Heart left ventricle (tissue), 16 donors: ENCODE measurements around the gene LDLRAD1. TPM values are rescaled to one million over a fixed set of nuclear protein-coding genes. Genes with fewer than 3 reads are reported as not detected.
"Not testable (repeated sequence)": the region's sequence is repeated elsewhere in the genome, so short reads cannot be mapped to it uniquely, and the experiment has no call there.

Experiments
- ATAC-seq, 4 donors: fragments of 200-7000 bp; cut with Tn5 transposase; one replicate each; pipeline ENCODE4 v1.9.1; 2020 to 2022; ENCODE audit warnings: moderate library complexity in 4 of 4, mild to moderate bottlenecking in 3 of 4, moderate number of reproducible peaks in 1 of 4
- DNase-seq, 5 donors: peaks; one replicate each; pipeline ENCODE4 v3.0.0-alpha.2; 2020
- H3K27ac ChIP-seq, 12 donors: fragments of 200-600 bp; sonication (generic) in 4 of 12; one replicate each; pipeline versions ENCODE4 v1.5.0 to v1.8.0; 2016 to 2022; ENCODE audit warnings: mild to moderate bottlenecking in 2 of 12
- H3K27me3 ChIP-seq, 9 donors: fragments of 200-600 bp; sonication (generic) in 2 of 9; one replicate each; pipeline versions ENCODE4 v1.5.1 to v1.8.0; 2016 to 2022; ENCODE audit warnings: mild to moderate bottlenecking in 3 of 9
- H3K36me3 ChIP-seq, 9 donors: fragments of 200-600 bp; sonication (generic) in 2 of 9; one replicate each; pipeline versions ENCODE4 v1.5.0 to v1.8.0; 2018 to 2022; ENCODE audit warnings: mild to moderate bottlenecking in 2 of 9
- H3K4me1 ChIP-seq, 12 donors: fragments of 200-600 bp; sonication (generic) in 4 of 12; one replicate each; pipeline versions ENCODE4 v1.5.0 to v1.8.0; 2016 to 2022; ENCODE audit warnings: mild to moderate bottlenecking in 3 of 12
- H3K4me3 ChIP-seq, 12 donors: fragments of 200-600 bp; sonication (generic) in 4 of 12; one replicate each; pipeline versions ENCODE4 v1.5.0 to v1.8.0; 2017 to 2022; ENCODE audit warnings: mild to moderate bottlenecking in 9 of 12, moderate library complexity in 4 of 12
- H3K9me3 ChIP-seq, 12 donors: fragments of 200-600 bp; sonication (generic) in 4 of 12; one replicate each; pipeline versions ENCODE4 v1.5.0 to v1.8.0; 2016 to 2022; ENCODE audit warnings: mild to moderate bottlenecking in 1 of 12
- POLR2A ChIP-seq, 2 donors: fragments of 450-650 bp; IDR thresholded peaks; one replicate each; pipeline ENCODE4 v1.6.1; 2017; ENCODE audit warnings: antibody characterized with exemption in 2 of 2, mild to moderate bottlenecking in 2 of 2, moderate library complexity in 2 of 2
- WGBS, 4 donors: extraction: QIAGEN DNeasy Blood & Tissue Kit in 2 of 4; methylation state at CpG; one replicate each; pipeline versions ENCODE4 v1.1.5 to v1.1.7; 2013 to 2018; 5-methylcytosine and 5-hydroxymethylcytosine counted together
- intact Hi-C, 10 donors: fragments of 100-400 bp; cut with DNase I; formaldehyde crosslinking; loops; one replicate each; pipeline versions ENCODE4 v1.11.1 to v1.14.2; 2022
- polyA plus RNA-seq, 2 donors: library from polyadenylated mRNA; stranded (reverse); fragments of 200-250 nt; gene quantifications; one replicate each; pipeline ENCODE4 v1.2.3, GENCODE V29; 2013
- total RNA-seq, 9 donors: library from RNA; depleted of rRNA in 2 of 9; stranded (reverse); fragments of >200 nt in 2 of 9; fragmentation: NEBNext Ultra II Directional in 3 of 9; extraction: Animal tissue kit (Norgen Biotek cat#: 25700) in 3 of 9; gene quantifications; one replicate each; pipeline versions ENCODE4 v1.1.0 to v1.2.4, GENCODE V29; 2016 to 2023
- TF ChIP-seq, protein P1 (sequence below), 12 donors: fragments of 200-600 bp; sonication (generic) in 4 of 12; IDR thresholded peaks; one replicate each; pipeline versions ENCODE4 v1.5.0 to v1.8.0; 2018 to 2022; ENCODE audit warnings: antibody characterized with exemption in 12 of 12, mild to moderate bottlenecking in 5 of 12
- donor health status: ischemic (EF 13 %, LVEDD 7.1; RV severe dilation, severe dysfunction).
- donor health status: healthy with polysubstance abuse.
- donor health status: DM: no; HTN: yes; CAD: no.
- donor health status: DM: no; HTN: no; CAD: no.
- donor health status: ischemic (EF 25% LVEDD 6.9; RV normal size, moderate dysfunction).
- donor health status: ischemic (EF 25% LVEDD 5.7; RV mildly dilated, moderate dysfunction).
- donor health status: healthy.
- donor health status: DM: yes; HTN: yes; CAD: no.
- donor health status: ischemic (EF 35%, LVEDD 5.7; RV mildly dilated, moderate dysfunction).
- donor health status: nonischemic (EF 11% LVEDD 7.7; RV severe dilation, severe dysfunction).
- donor health status: DM: yes; HTN: yes; CAD: no.
- donor health status: PGD.
- donor health status: ischemic (EF 29% LVEDD 5.4; RV normal size, mild dysfunction).
- donor health status: nonischemic (EF 23%, LVEDD 6.1; RV moderate dilation, normal function).

LDLRAD1 gene
- total and polyA plus RNA-seq, 11 donors = not detected

DNA sequence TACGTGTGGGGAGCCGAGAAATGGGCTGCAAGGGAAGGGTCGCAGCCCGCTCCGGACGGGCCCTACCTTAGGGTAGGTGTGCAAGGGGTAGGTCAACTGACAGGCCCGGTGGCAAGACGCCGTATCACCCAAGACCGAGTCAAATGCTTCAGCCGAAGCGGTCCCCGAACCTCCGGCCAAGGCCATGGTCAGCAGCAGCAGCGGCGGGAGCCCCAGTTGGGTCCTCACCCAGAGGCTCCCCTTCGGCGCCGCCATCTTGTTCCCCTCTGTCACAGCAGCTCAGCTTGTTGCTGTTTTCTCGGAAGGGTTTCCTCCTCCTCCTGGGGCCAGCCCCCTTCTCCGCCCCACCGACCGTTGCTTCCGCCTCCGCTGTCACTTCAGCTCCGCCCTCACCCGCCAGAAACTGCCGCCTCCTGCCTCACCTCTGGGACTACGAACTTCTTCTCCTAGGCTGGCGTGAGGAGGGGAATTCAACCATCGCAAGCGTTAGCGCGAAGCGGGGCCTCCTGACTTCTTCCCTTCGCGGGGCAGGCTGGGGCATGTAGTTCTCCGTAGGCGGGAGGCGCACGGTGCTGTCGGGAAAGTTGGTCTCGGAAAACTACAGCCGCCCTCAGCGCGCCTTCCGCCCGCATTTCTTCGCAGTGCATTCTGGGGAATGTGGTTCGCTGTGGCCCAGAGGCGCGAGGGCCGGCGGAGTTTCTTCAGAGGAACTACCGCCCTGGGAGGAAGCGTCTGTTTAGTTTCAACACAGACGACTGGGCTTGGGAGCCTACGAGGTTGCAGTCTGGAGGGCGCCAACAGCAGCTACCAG lies 35.2 kb upstream of the LDLRAD1 start, which contains the start of the genes TCEANC2 and TMEM59:
Gene TCEANC2 (plus strand): TSS at position 675 of the 811 bp plus-strand sequence. CDS start 815 bp downstream, outside the sequence.
Gene TMEM59 (minus strand): TSS at position 271 of the 811 bp plus-strand sequence. CDS start 16 bp downstream, at position 255.
- no peaks in the 10 kb centered on the region for H3K9me3 ChIP-seq
- WGBS, 4 donors = 0 to 1% (median 0%) methylated on average over 33 to 59 of the region's 59 CpGs
- peak; percentile 98 to 99 (median 98) for DNase-seq
- peaks cover 0 to 51% (median 41%) of the 10 kb centered on the region in 12 donors for H3K4me1 ChIP-seq
- no peaks in the 10 kb centered on the region for H3K27me3 ChIP-seq
- intact Hi-C loops = loop anchor here in 6 of 10 donors (5.0 to 10.0 kb wide), 10 partner anchors 106 to 354 kb away; partner anchors contain the start of genes IFT25 (in 4 of the 6), LRRC42 (in 4 of the 6), YIPF1 (in 3 of the 6) and DIO1 (in 1 of the 6)
- peaks cover 0 to 6% (median 0%) of the 10 kb centered on the region in 9 donors for H3K36me3 ChIP-seq
- H3K4me3 ChIP-seq = peak within 1 kb of the TSS; percentile 88 to 99 (median 95)
- TF ChIP-seq POLR2A (IDR thresholded peaks at IDR 0.05) = peak in 1 of 2 donors; percentile 63
- TF ChIP-seq, protein P1, sequence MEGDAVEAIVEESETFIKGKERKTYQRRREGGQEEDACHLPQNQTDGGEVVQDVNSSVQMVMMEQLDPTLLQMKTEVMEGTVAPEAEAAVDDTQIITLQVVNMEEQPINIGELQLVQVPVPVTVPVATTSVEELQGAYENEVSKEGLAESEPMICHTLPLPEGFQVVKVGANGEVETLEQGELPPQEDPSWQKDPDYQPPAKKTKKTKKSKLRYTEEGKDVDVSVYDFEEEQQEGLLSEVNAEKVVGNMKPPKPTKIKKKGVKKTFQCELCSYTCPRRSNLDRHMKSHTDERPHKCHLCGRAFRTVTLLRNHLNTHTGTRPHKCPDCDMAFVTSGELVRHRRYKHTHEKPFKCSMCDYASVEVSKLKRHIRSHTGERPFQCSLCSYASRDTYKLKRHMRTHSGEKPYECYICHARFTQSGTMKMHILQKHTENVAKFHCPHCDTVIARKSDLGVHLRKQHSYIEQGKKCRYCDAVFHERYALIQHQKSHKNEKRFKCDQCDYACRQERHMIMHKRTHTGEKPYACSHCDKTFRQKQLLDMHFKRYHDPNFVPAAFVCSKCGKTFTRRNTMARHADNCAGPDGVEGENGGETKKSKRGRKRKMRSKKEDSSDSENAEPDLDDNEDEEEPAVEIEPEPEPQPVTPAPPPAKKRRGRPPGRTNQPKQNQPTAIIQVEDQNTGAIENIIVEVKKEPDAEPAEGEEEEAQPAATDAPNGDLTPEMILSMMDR (IDR thresholded peaks at IDR 0.05) = peak in 1 of 12 donors; percentile 7
- peak within 1 kb of the TSS; percentile 88 to 98 (median 94) for H3K27ac ChIP-seq
- peak; percentile 96 to 98 (median 98) for ATAC-seq

DNA sequence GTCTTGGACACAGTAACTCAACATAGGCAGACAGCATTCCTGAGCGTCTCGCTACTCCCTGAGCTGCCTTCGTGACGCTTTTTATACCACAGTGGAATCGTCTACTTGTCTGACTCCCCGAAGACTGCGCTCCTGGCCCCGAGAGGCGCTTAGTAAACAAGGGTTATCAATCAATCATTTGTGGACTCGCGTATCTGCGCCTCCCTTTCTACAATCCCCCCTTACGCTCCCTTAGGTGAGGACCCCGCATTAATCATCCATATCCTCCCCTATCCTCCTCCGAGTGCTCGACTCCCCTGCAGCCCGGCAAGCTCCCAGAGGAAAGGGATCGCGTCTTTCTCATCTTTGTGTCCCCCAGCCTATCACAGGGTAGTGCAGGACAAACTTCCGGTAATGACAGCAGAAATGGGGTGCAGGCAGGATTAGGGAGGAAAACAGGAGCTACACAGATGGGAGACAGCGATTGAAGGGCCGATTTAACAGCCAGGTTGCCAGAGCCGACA lies 34.5 kb upstream of the LDLRAD1 start:
- DNase-seq = peak in 3 of 5 donors; percentile 19 to 28 (median 28)
- no peaks in the 10 kb centered on the region for H3K9me3 ChIP-seq
- peaks cover 0 to 6% (median 0%) of the 10 kb centered on the region in 9 donors for H3K36me3 ChIP-seq
- WGBS, 4 donors = 0 to 1% (median 0%) methylated on average over 22 to 23 of the region's 23 CpGs
- no peaks in the 10 kb centered on the region for H3K27me3 ChIP-seq
- H3K27ac ChIP-seq = peak overlapping the region; percentile 88 to 98 (median 94)
- H3K4me1 ChIP-seq = peaks cover 0 to 57% (median 47%) of the 10 kb centered on the region in 12 donors
- intact Hi-C loops = loop anchor here in 6 of 10 donors (5.0 to 10.0 kb wide), 10 partner anchors 105 to 355 kb away; partner anchors contain the start of genes IFT25 (in 4 of the 6), LRRC42 (in 4 of the 6), YIPF1 (in 3 of the 6) and DIO1 (in 1 of the 6)
- peak; percentile 4 to 25 (median 11) for ATAC-seq
- TF ChIP-seq POLR2A (IDR thresholded peaks at IDR 0.05) = no peak
- TF ChIP-seq, protein P1 (IDR thresholded peaks at IDR 0.05) = peak in 1 of 12 donors; percentile 6
- H3K4me3 ChIP-seq = peak overlapping the region; percentile 88 to 99 (median 95)

DNA sequence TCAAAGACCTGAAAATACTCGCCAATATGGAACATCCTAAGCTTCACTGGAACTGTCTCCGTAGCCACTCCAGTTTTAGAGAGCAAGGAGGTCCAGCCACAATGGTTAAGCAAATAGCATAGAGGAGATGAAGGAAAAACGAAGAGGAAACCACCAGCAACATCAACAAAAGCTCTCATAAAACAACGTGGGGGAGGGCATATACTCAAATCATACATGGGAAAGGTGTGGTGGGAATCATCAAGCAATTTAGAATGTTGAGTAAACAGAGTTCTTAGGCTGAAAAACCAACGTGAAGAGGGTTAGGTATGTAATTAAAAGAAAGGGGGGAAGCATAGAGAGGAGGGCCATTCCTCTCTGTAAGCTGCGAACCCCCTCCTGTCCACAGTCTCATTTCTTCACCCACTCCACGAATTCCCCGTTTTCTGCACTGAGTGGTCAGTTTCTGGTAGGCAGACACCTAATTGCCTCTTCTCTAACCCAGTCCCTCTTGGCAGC lies 34.0 kb upstream of the LDLRAD1 start:
- no peak for TF ChIP-seq POLR2A (IDR thresholded peaks at IDR 0.05)
- TF ChIP-seq, protein P1 (IDR thresholded peaks at IDR 0.05) = no peak
- Histone ChIP-seq H3K36me3 (peaks cover 0 to 6% (median 0%) of the 10 kb centered on the region in 9 donors), H3K27ac (peak overlapping the region in 11 of 12 donors; percentile 88 to 98 (median 95)), H3K9me3 (no peaks in the 10 kb centered on the region), H3K27me3 (no peaks in the 10 kb centered on the region), H3K4me1 (peaks cover 0 to 62% (median 51%) of the 10 kb centered on the region in 12 donors), H3K4me3 (peak overlapping the region; percentile 88 to 99 (median 95))
- ATAC-seq = no peak
- intact Hi-C loops = loop anchor here in 6 of 10 donors (5.0 to 10.0 kb wide), 10 partner anchors 105 to 355 kb away; partner anchors contain the start of genes IFT25 (in 4 of the 6), LRRC42 (in 4 of the 6), YIPF1 (in 3 of the 6) and DIO1 (in 1 of the 6)
- WGBS, 4 donors = 3 to 6% (median 5%) methylated on average over 8 of the region's 8 CpGs
- no peak for DNase-seq

DNA sequence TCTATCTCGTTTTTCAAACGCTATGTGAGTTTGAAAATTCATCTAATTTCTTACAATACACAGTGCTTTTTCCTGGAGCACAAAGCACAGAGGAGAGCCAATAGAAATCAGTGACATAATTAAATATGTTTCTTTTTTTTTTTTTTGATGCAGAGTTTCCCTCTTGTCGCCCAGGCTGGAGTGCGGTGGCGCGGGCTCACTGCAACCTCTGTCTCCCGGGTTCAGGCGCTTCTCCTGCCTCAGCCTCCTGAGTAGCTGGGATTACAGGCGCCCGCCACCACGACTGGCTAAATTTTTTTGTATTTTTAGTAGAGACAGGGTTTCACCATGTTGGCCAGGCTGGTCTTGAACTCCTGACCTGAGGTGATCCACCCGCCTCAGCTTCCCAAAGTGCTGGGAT lies 32.4 kb upstream of the LDLRAD1 start:
- not testable (repeated sequence) for H3K9me3 ChIP-seq, H3K27ac ChIP-seq, ATAC-seq, H3K27me3 ChIP-seq, DNase-seq, H3K4me3 ChIP-seq, H3K36me3 ChIP-seq
- peaks cover 0 to 76% (median 59%) of the 10 kb centered on the region in 12 donors for H3K4me1 ChIP-seq
- 92 to 98% (median 96%) methylated on average over 12 of the region's 12 CpGs for WGBS, 4 donors
- intact Hi-C loops = loop anchor here in 6 of 10 donors (5.0 to 10.0 kb wide), 10 partner anchors 103 to 357 kb away; partner anchors contain the start of genes IFT25 (in 4 of the 6), LRRC42 (in 4 of the 6), YIPF1 (in 3 of the 6) and DIO1 (in 1 of the 6)
